NCI-H2227 (cell line): ENCODE measurements around the gene CAVIN3.

Experiments used
- DNase-seq: peaks from one replicate; lab custom pipeline; 2025; ENCODE audit not compliant: unreplicated experiment; lab: John Stamatoyannopoulos, UW

The CAVIN3 gene

DNA sequence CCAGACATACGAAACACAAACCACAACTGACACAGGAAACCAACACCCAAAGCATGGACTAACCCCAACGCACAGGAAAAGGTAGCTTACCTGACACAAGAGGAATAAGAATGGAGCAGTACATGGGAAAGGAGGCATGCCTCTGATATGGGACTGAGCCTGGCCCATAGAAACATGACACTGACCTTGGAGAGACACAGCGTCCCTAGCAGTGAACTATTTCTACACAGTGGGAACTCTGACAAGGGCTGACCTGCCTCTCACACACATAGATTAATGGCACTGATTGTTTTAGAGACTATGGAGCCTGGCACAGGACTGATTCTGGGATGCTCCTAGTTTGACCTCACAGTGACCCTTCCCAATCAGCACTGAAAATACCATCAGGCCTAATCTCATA, 48.7 kb downstream of the CAVIN3 start:
- DNase-seq = no peak

DNA sequence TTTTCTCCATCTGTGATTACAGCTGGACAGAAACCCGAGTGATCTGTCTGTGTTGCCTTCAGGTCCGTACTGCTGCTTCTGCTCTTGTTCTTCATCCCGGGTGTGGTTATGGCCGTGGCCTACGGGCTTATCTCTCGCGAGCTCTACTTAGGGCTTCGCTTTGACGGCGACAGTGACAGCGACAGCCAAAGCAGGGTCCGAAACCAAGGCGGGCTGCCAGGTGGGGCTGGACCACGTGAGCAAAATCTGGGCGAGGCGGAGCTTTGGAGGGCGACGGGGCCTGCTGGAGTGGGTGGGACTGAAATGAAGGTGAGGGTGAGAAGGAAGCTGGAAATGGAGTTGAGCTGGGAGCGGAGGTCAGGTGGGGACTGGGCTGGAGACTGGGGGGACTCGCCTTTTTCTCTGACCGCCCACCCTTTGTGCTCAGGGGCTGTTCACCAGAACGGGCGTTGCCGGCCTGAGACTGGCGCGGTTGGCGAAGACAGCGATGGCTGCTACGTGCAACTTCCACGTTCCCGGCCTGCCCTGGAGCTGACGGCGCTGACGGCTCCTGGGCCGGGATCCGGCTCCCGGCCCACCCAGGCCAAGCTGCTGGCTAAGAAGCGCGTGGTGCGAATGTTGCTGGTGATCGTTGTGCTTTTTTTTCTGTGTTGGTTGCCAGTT, 49.6 kb downstream of the CAVIN3 start:
- no peak for DNase-seq

DNA sequence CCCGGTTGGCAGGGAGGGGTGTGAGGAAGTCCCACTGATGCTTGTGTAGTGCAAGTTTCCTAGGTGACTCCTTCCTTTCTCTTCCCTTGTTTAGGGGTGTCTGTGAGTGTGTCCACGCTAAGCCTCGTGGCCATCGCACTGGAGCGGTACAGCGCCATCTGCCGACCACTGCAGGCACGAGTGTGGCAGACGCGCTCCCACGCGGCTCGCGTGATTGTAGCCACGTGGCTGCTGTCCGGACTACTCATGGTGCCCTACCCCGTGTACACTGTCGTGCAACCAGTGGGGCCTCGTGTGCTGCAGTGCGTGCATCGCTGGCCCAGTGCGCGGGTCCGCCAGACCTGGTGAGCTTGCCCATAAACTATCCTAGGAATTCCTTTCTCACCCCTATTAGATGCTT, 50.3 kb downstream of the CAVIN3 start:
- no peak for DNase-seq
